H9 (cell line): ENCODE results near the gene B9D1. TPM values are rescaled to one million over a fixed set of nuclear protein-coding genes. Genes with fewer than 3 reads are reported as not detected.

Source experiments
- DNase-seq: peaks from one replicate; pipeline ENCODE4 v3.0.0-alpha.2; 2017
- H2AFZ ChIP-seq: one replicate; pipeline ENCODE4 v1.6.1; 2013; ENCODE audit warnings: mild to moderate bottlenecking, low read length, control low read depth, moderate library complexity
- H2AK5ac ChIP-seq: 2 replicates; pipeline ENCODE4 v1.6.1; 2013; ENCODE audit warnings: low read length, control low read depth, mixed read lengths; ENCODE audit not compliant: insufficient read length
- H2BK120ac ChIP-seq: one replicate; pipeline ENCODE4 v1.6.1; 2013; ENCODE audit warnings: low read depth, mild to moderate bottlenecking, low read length, control low read depth, inconsistent platforms; ENCODE audit not compliant: poor library complexity, severe bottlenecking
- H2BK12ac ChIP-seq: 2 replicates; pipeline ENCODE4 v1.6.1; 2013; ENCODE audit warnings: low read length, control low read depth, mixed read lengths, low read depth; ENCODE audit not compliant: insufficient read length
- H2BK15ac ChIP-seq: 2 replicates; pipeline ENCODE4 v1.6.1; 2013; ENCODE audit warnings: low read depth, low read length, control low read depth
- H2BK20ac ChIP-seq: one replicate; pipeline ENCODE4 v1.6.1; 2013; ENCODE audit warnings: low read depth, mild to moderate bottlenecking, low read length, control low read depth, inconsistent platforms; ENCODE audit not compliant: poor library complexity, severe bottlenecking
- H2BK5ac ChIP-seq: 2 replicates; pipeline ENCODE4 v1.6.1; 2013; ENCODE audit warnings: low read length, control low read depth, mixed read lengths; ENCODE audit not compliant: insufficient read length
- H3K14ac ChIP-seq: 2 replicates; pipeline ENCODE4 v1.6.1; 2013; ENCODE audit warnings: low read length, control low read depth; ENCODE audit not compliant: insufficient read depth
- H3K18ac ChIP-seq: 2 replicates; pipeline ENCODE4 v1.6.1; 2013; ENCODE audit warnings: low read depth, mild to moderate bottlenecking, mixed read lengths, low read length, control low read depth; ENCODE audit not compliant: insufficient read length
- H3K23ac ChIP-seq: 2 replicates; pipeline ENCODE4 v1.6.1; 2013; ENCODE audit warnings: low read length, control low read depth, mixed read lengths, low read depth; ENCODE audit not compliant: insufficient read length
- H3K23me2 ChIP-seq: 2 replicates; pipeline ENCODE4 v1.6.1; 2013; ENCODE audit warnings: low read depth, mild to moderate bottlenecking, mixed read lengths, low read length, control low read depth; ENCODE audit not compliant: insufficient read length, poor library complexity, severe bottlenecking
- H3K27ac ChIP-seq: 2 replicates; pipeline ENCODE4 v1.5.1; 2013; ENCODE audit warnings: low read length, control low read depth, mixed read lengths, low read depth; ENCODE audit not compliant: insufficient read length
- H3K27me3 ChIP-seq: 2 replicates; pipeline ENCODE4 v1.6.1; 2013; ENCODE audit warnings: low read length, control low read depth, inconsistent platforms; ENCODE audit not compliant: insufficient read depth
- H3K4ac ChIP-seq: 2 replicates; pipeline ENCODE4 v1.6.1; 2013; ENCODE audit warnings: low read depth, mild to moderate bottlenecking, control low read depth, inconsistent platforms, low read length, moderate library complexity
- H3K4me1 ChIP-seq: 2 replicates; pipeline ENCODE4 v1.6.1; 2013; ENCODE audit warnings: low read length, control low read depth, inconsistent platforms; ENCODE audit not compliant: insufficient read depth
- H3K4me2 ChIP-seq: 2 replicates; pipeline ENCODE4 v1.6.1; 2013; ENCODE audit warnings: low read length, control low read depth, mixed read lengths; ENCODE audit not compliant: insufficient read length, insufficient read depth
- H3K56ac ChIP-seq: 2 replicates; pipeline ENCODE4 v1.6.1; 2013; ENCODE audit warnings: low read depth, mild to moderate bottlenecking, mixed read lengths, low read length, control low read depth; ENCODE audit not compliant: insufficient read length
- H3K79me1 ChIP-seq: 2 replicates; pipeline ENCODE4 v1.6.1; 2013; ENCODE audit warnings: low read depth, mild to moderate bottlenecking, moderate library complexity, low read length, control low read depth, inconsistent platforms; ENCODE audit not compliant: insufficient read depth, poor library complexity, severe bottlenecking
- H3K79me2 ChIP-seq: 2 replicates; pipeline ENCODE4 v1.6.1; 2013; ENCODE audit warnings: low read length, control low read depth, inconsistent platforms; ENCODE audit not compliant: insufficient read depth
- H3K9ac ChIP-seq: 2 replicates; pipeline ENCODE4 v1.6.1; 2013; ENCODE audit warnings: low read length, control low read depth, mixed read lengths; ENCODE audit not compliant: insufficient read length; ENCODE audit errors: extremely low read depth
- H3K9me3 ChIP-seq: one replicate; pipeline ENCODE4 v1.6.1; 2013; ENCODE audit warnings: low read depth, low read length, inconsistent platforms; ENCODE audit not compliant: control insufficient read depth
- H3T11ph ChIP-seq: one replicate; pipeline ENCODE4 v1.6.1; 2013; ENCODE audit warnings: mild to moderate bottlenecking, low read length, control low read depth, inconsistent platforms
- H4K20me1 ChIP-seq: one replicate; pipeline ENCODE4 v1.6.1; 2013; ENCODE audit not compliant: control insufficient read depth, insufficient read length, insufficient read depth
- H4K5ac ChIP-seq: 2 replicates; pipeline ENCODE4 v1.6.1; 2013; ENCODE audit warnings: low read depth, mild to moderate bottlenecking, mixed read lengths, low read length, control low read depth; ENCODE audit not compliant: insufficient read length
- H4K8ac ChIP-seq: replicated peaks from 2 replicates; pipeline ENCODE4 v1.6.1; 2013; ENCODE audit warnings: low read length, control low read depth, mixed read lengths, low read depth; ENCODE audit not compliant: insufficient read length
- H4K91ac ChIP-seq: 2 replicates; pipeline ENCODE4 v1.6.1; 2013; ENCODE audit warnings: low read depth, mild to moderate bottlenecking, moderate library complexity, mixed read lengths, low read length, control low read depth; ENCODE audit not compliant: insufficient read length
- H3K27ac Mint-ChIP-seq, 3 experiments: 2 replicates in 2 of 3; 3 replicates in 1 of 3; pipeline ENCODE4 v1.8.0; 2020 to 2021; ENCODE audit warnings: mixed read lengths in 3 of 3, mild to moderate bottlenecking in 1 of 3, moderate library complexity in 1 of 3
- H3K27me3 Mint-ChIP-seq: 2 replicates; pipeline ENCODE4 v1.8.0; 2021; ENCODE audit warnings: low read depth, mild to moderate bottlenecking, moderate library complexity, mixed read lengths
- H3K36me3 Mint-ChIP-seq, 3 experiments: 2 replicates in 2 of 3; 3 replicates in 1 of 3; pipeline ENCODE4 v1.8.0; 2020 to 2021; ENCODE audit warnings: low read depth in 3 of 3, mixed read lengths in 3 of 3; ENCODE audit not compliant: insufficient read depth in 1 of 3
- H3K4me1 Mint-ChIP-seq, 2 experiments: 2 replicates each; pipeline ENCODE4 v1.8.0; 2020; ENCODE audit warnings: mixed read lengths in 2 of 2
- H3K4me3 Mint-ChIP-seq, 2 experiments: 2 replicates in 1 of 2; 3 replicates in 1 of 2; pipeline ENCODE4 v1.8.0; 2020 to 2021; ENCODE audit warnings: mild to moderate bottlenecking in 2 of 2, mixed read lengths in 2 of 2, moderate library complexity in 1 of 2
- H3K9me3 Mint-ChIP-seq, 2 experiments: 2 replicates in 1 of 2; 3 replicates in 1 of 2; pipeline ENCODE4 v1.8.0; 2020; ENCODE audit warnings: mild to moderate bottlenecking in 2 of 2, mixed read lengths in 2 of 2, moderate library complexity in 1 of 2
- WGBS: extraction: QIAGEN DNeasy Blood & Tissue Kit; methylation state at CpG from one replicate; pipeline ENCODE4 v1.1.7; 2013; ENCODE audit warnings: missing lambda C conversion rate, low lambda C conversion rate, mixed read lengths; ENCODE audit not compliant: insufficient read length; ENCODE audit errors: extremely low coverage; 5-methylcytosine and 5-hydroxymethylcytosine counted together
- total RNA-seq: library from RNA; stranded (reverse); gene quantifications from 2 replicates; pipeline ENCODE4 v1.2.1, GENCODE V29; 2021
- TF ChIP-seq, protein P1 (sequence below): fragments of 200-600 bp; sonication (generic); conservative IDR thresholded peaks from 3 replicates; pipeline ENCODE4 v1.8.0; 2021; ENCODE audit warnings: antibody characterized with exemption, mild to moderate bottlenecking

B9D1 gene
- total RNA-seq, 1 experiment from 2014 or later, result 30.4 TPM

- Mint-ChIP-seq H3K4me3 (no peak overlapping the region), H3K9me3 (no peaks in the 10 kb centered on the region), H3K36me3 (peaks cover 10 to 39% (median 32%) of the 10 kb centered on the region in 3 experiments; a peak in 6 of 7 replicates), H3K27ac (peak overlapping the region in 1 of 3 experiments; percentile 76; a peak in 1 of 7 replicates), H3K4me1 (peaks cover 4 to 34% of the 10 kb centered on the region in 2 experiments), H3K27me3 (no peaks in the 10 kb centered on the region)
- Histone ChIP-seq H3K14ac (no peak overlapping the region; the same call in 1 of the 2 replicates), H2BK12ac (no peak overlapping the region), H4K91ac (no peak overlapping the region), H3K18ac (no peak overlapping the region), H3K79me2 (no peaks in the 10 kb centered on the region), H3K4ac (no peak overlapping the region), H3K23me2 (no peaks in the 10 kb centered on the region), H4K5ac (no peak overlapping the region), H3K23ac (no peak overlapping the region), H3K27ac (no peak overlapping the region), H2BK15ac (no peak overlapping the region), H2BK20ac (no peak overlapping the region), H3K9me3 (no peaks in the 10 kb centered on the region), H3K56ac (no peak overlapping the region), H3K27me3 (no peaks in the 10 kb centered on the region), H3K9ac (no peak overlapping the region), H2AFZ (no peak overlapping the region), H3K79me1 (no peaks in the 10 kb centered on the region), H4K8ac (no peak overlapping the region), H3K4me1 (no peaks in the 10 kb centered on the region), H2BK5ac (no peak overlapping the region), H2AK5ac (no peak overlapping the region), H3T11ph (no peak overlapping the region), H2BK120ac (no peak overlapping the region), H3K4me2 (no peak overlapping the region), H4K20me1 (no peaks in the 10 kb centered on the region)
- DNase-seq, result no peak
- WGBS, result no CpG with 5 or more reads among the region's 13 CpGs
- TF ChIP-seq, protein P1, sequence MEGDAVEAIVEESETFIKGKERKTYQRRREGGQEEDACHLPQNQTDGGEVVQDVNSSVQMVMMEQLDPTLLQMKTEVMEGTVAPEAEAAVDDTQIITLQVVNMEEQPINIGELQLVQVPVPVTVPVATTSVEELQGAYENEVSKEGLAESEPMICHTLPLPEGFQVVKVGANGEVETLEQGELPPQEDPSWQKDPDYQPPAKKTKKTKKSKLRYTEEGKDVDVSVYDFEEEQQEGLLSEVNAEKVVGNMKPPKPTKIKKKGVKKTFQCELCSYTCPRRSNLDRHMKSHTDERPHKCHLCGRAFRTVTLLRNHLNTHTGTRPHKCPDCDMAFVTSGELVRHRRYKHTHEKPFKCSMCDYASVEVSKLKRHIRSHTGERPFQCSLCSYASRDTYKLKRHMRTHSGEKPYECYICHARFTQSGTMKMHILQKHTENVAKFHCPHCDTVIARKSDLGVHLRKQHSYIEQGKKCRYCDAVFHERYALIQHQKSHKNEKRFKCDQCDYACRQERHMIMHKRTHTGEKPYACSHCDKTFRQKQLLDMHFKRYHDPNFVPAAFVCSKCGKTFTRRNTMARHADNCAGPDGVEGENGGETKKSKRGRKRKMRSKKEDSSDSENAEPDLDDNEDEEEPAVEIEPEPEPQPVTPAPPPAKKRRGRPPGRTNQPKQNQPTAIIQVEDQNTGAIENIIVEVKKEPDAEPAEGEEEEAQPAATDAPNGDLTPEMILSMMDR, result no peak
These were observed 30.8 kb downstream of the B9D1 start for GRCh38 chr17:19331543-19332245.
